ENCODE results near the gene RALGPS1.

Gene RALGPS1

DNA sequence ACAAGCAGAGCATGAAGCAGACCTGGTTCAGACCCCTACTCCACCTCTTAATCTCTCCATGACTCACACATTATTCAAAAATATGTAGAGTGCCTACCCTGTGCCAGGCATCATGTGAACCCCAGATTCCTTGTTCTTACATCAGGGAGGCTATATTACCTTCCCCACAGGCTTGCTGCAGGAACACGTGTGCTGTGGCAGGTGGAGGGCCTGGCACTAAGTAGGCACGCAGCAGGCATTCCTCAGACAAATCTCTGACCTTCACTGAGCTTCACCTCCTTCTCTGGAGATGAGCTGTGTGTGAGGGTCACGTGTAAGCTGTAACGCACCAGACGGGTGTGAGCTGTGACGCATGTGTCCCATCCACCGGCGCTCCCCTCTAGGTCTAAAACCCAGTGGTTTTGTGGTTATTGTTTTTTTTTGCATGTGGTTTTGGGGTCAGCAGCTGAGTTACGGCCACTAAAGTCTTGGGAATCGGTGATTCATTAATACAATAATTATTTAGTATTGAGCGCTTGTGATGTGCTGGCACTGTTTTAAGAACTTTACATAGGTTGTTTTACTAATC, 177.5 kb downstream of the RALGPS1 start:
- TF ChIP-seq, protein P1, sequence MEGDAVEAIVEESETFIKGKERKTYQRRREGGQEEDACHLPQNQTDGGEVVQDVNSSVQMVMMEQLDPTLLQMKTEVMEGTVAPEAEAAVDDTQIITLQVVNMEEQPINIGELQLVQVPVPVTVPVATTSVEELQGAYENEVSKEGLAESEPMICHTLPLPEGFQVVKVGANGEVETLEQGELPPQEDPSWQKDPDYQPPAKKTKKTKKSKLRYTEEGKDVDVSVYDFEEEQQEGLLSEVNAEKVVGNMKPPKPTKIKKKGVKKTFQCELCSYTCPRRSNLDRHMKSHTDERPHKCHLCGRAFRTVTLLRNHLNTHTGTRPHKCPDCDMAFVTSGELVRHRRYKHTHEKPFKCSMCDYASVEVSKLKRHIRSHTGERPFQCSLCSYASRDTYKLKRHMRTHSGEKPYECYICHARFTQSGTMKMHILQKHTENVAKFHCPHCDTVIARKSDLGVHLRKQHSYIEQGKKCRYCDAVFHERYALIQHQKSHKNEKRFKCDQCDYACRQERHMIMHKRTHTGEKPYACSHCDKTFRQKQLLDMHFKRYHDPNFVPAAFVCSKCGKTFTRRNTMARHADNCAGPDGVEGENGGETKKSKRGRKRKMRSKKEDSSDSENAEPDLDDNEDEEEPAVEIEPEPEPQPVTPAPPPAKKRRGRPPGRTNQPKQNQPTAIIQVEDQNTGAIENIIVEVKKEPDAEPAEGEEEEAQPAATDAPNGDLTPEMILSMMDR (IDR thresholded peaks at IDR 0.05), result no peak

DNA sequence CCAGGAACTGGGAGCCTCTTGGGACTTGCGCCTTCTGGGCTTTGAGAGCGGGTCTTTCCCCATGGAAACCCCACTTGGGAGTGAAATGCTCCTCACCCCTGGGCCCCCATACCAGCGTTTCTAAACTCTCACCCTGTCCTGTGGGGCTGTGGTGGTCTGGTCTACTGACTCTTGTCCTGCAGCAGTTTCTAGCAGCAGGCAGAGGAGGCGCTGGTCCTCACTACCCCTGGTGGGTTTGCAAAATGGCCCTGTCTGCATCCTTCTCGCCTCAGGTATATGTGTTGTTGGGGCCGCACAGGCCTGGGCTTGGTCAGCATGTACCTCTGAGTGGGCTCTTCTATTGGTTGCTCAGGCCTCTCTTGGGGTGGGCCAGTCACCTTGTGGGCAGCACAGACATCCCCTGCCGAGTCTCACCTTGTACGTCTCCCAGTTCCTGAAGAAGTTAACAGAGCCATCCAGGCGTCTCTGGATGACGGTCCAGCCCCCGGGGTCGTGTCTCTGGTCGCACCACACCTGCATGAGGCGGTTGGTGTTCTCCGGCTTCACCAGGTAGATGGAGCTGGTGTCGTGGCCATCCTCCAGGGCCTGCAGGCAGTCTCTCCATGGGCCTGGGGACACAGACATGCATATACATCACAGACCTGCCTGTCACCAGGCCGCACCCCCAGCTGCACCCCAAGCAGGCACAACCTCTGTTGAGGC, 178.9 kb downstream of the RALGPS1 start:
- TF ChIP-seq, protein P1 (IDR thresholded peaks at IDR 0.05), result no peak

DNA sequence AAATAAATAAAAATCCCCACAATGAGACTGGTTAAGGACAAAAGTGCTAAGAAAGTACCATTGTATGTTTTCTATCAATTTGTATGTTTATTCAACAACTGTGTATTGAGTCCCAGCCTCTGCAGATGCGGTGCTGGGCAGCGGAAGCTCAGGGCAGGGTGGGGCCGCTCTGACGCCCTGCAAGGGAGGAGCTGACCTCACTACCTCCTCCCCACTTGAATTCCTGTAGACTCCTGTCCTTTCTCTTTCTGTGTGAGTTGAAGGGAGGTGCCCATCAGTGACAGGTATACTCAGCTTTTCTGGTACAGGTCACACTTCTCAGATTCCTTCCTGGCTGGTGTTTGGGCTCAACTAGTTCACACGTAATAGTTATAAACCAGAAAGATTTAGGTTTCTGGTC, 180.8 kb downstream of the RALGPS1 start:
- TF ChIP-seq, protein P1 (IDR thresholded peaks at IDR 0.05), result no peak

DNA sequence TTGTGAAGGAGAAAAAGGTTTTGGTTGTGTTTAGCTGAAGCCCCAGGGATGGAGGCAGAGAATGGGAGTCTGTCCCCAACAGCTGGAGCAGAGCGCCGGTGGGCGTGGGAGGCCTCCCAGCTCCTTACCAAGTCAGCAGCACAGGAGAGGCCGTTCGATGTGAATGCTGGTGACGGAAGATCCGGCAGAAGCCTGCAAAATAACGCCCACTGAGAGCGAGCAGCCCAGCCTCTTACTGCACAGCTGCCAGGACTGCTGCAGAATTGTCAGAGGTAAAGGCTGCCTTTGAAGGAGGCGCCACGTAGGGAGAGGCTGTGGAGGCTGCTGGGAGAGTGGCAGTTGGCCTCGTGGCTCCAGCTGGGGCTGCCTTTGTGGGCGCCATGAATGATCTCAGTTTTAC, 181.6 kb downstream of the RALGPS1 start:
- TF ChIP-seq, protein P1 (IDR thresholded peaks at IDR 0.05), result no peak

DNA sequence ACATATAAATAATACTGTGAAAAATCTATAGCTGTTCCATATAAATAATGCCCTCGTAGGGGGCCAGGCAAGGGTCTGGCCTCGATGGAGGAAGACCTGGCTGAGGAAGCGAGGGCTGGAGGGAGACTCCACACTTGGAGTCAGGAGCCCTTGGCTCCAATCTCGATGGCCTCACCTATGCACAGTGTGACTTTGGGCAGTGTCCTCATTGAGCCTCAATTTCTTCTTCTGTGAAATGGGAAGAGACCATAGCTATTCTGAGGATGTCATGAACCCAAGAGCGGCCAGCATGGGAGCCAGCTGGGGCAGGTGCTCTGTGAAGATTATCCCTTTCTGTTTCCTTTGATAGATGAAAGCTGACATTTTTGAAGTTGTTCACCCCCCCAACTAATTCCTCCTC, 183.1 kb downstream of the RALGPS1 start:
- TF ChIP-seq, protein P1 (IDR thresholded peaks at IDR 0.05), result no peak

DNA sequence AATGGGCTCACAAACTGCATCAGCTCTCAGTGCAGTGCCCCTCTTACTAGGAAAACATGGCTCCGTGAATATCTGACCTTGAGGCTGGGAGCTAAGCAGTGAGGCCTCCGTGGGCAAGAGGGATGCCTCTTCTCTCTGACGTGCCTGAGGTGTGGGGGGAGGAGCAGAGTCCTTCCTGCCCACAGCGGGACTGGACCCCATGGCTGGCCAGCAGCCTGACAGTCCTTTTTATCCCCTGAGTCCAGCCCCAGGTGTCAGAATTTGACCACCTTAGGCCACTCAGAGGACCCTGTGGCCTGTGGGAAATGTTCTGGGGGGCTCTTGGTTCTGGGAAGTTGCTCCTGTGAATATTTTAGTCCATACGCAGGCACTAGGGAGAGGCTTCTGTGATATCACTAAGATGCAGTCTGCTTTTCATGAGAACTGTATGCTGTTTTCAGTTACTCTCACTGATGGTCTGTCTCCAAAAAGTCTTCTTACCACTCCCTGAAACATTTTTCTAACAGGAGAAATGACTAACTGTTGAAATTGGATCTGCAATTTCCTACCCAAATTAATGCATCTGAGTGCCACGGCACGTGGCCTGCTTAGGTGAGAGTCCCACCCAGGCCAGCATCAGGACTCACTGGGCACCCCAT, 184.5 kb downstream of the RALGPS1 start:
- TF ChIP-seq, protein P1 (IDR thresholded peaks at IDR 0.05), result no peak

DNA sequence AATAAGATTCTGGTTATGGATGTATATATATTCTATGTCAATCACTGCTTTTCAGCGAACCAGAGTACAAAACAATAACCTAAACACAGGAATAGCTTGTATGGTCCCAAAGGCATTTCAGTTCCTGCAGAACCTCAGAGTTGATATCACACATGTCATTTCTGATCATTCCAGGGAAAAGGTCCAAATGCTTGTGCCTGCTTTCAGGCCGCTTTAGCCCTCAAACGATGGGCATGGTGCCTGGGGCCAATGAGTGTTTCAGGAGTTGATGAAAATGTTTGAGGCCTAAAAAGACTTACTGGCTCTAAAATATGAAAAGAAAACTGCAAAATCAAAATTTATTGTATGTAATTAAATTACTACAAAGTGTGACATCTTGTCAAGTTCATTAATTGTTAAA, 185.1 kb downstream of the RALGPS1 start:
- TF ChIP-seq, protein P1 (IDR thresholded peaks at IDR 0.05), result no peak
